HEK293 (cell line): ENCODE measurements around the gene CYP1B1.

Experiments
- CTCF ChIP-seq: fragments of 450-650 bp; formaldehyde crosslinking; IDR thresholded peaks from 2 replicates; pipeline ENCODE4 v1.5.1; 2016; ENCODE audit warnings: missing biosample characterization, missing genetic modification characterization
- ZNF610 ChIP-seq: fragments of 450-650 bp; formaldehyde crosslinking; IDR thresholded peaks from 2 replicates; pipeline ENCODE4 v1.5.1; 2016; ENCODE audit warnings: missing biosample characterization, missing genetic modification characterization, borderline replicate concordance

- no peak for TF ChIP-seq CTCF (tag by site-specific recombination)
- no peak for TF ChIP-seq ZNF610
Observed at GRCh38 chr2:38105922-38106321, 30.0 kb upstream of the CYP1B1 start.
